CD4-positive, alpha-beta memory T cell (primary cell): ENCODE measurements around the gene DNAJC5. TPM values are rescaled to one million over a fixed set of nuclear protein-coding genes. Genes with fewer than 3 reads are reported as not detected.
A peak's percentile ranks its signal among the peaks of the same experiment; 100 is the strongest.
"Not testable (repeated sequence)": the region's sequence is repeated elsewhere in the genome, so short reads cannot be mapped to it uniquely, and the experiment has no call there.

ENCODE experiments used
- CTCF ChIA-PET: fragments of 350-600 bp; sonication (Branson Sonifier 250); formaldehyde crosslinking; loops from one replicate; lab custom pipeline; 2021; ENCODE audit warnings: inconsistent platforms; ENCODE audit not compliant: partially characterized antibody; lab: Charles Lee
- POLR2A ChIA-PET: fragments of 350-600 bp; sonication (Branson Sonifier 250); formaldehyde crosslinking; loops from one replicate; lab custom pipeline; 2021; ENCODE audit not compliant: partially characterized antibody; lab: Charles Lee
- DNase-seq, 5 donors: peaks; one replicate each; pipeline versions ENCODE4 v3.0.0 to v3.0.0-alpha.2; 2020 to 2022; ENCODE audit warnings: mixed read lengths in 1 of 5
- H3K27ac ChIP-seq: one replicate; pipeline ENCODE4 v1.7.0; 2013; ENCODE audit warnings: low read depth, low read length
- H3K27me3 ChIP-seq: 2 replicates; pipeline ENCODE4 v1.7.0; 2013; ENCODE audit warnings: mild to moderate bottlenecking, low read length, moderate library complexity; ENCODE audit not compliant: insufficient read depth
- H3K36me3 ChIP-seq: 2 replicates; pipeline ENCODE4 v1.7.0; 2013; ENCODE audit warnings: mild to moderate bottlenecking, low read length, moderate library complexity; ENCODE audit not compliant: insufficient read depth
- H3K4me1 ChIP-seq: 2 replicates; pipeline ENCODE4 v1.7.0; 2013; ENCODE audit warnings: mild to moderate bottlenecking, low read length, moderate library complexity; ENCODE audit not compliant: insufficient read depth
- H3K4me3 ChIP-seq, 2 donors: one replicate each; pipeline ENCODE4 v1.7.0; 2013; ENCODE audit warnings: low read length in 2 of 2, mild to moderate bottlenecking in 1 of 2
- H3K9me3 ChIP-seq, 2 donors: one replicate each; pipeline ENCODE4 v1.7.0; 2013; ENCODE audit warnings: low read length in 2 of 2, control low read depth in 1 of 2; ENCODE audit not compliant: control insufficient read depth in 1 of 2
- H3K27ac Mint-ChIP-seq, 7 donors: one replicate each; pipeline ENCODE4 v1.8.0; 2020 to 2021; ENCODE audit warnings: mixed read lengths in 7 of 7, mild to moderate bottlenecking in 6 of 7, inconsistent platforms in 3 of 7, moderate library complexity in 3 of 7
- H3K27me3 Mint-ChIP-seq, 2 donors: one replicate each; pipeline ENCODE4 v1.8.0; 2020 to 2021; ENCODE audit warnings: mixed read lengths in 2 of 2
- H3K36me3 Mint-ChIP-seq, 2 donors: one replicate each; pipeline ENCODE4 v1.8.0; 2020 to 2021; ENCODE audit warnings: mixed read lengths in 2 of 2, inconsistent platforms in 1 of 2, mild to moderate bottlenecking in 1 of 2
- H3K4me1 Mint-ChIP-seq, 4 donors: one replicate each; pipeline ENCODE4 v1.8.0; 2020 to 2021; ENCODE audit warnings: mixed read lengths in 4 of 4, mild to moderate bottlenecking in 1 of 4
- H3K4me3 Mint-ChIP-seq, 8 donors: one replicate each; pipeline ENCODE4 v1.8.0; 2020 to 2021; ENCODE audit warnings: mixed read lengths in 8 of 8, mild to moderate bottlenecking in 7 of 8, moderate library complexity in 6 of 8, inconsistent platforms in 3 of 8
- H3K9me3 Mint-ChIP-seq, 8 donors: one replicate each; pipeline ENCODE4 v1.8.0; 2020 to 2021; ENCODE audit warnings: mixed read lengths in 8 of 8, mild to moderate bottlenecking in 5 of 8, inconsistent platforms in 3 of 8, moderate library complexity in 1 of 8
- intact Hi-C: fragments of 100-400 bp; cut with micrococcal nuclease; formaldehyde crosslinking; loops from one replicate; pipeline ENCODE4 v1.15.1; 2023
- polyA plus RNA-seq, 2 donors: library from polyadenylated mRNA; unstranded; fragments of 300-500 nt; fragmentation: Illumina TruSeq; gene quantifications; one replicate each; pipeline ENCODE4 v1.2.3, GENCODE V29; 2021
- total RNA-seq, 2 experiments: library from RNA; stranded (reverse); gene quantifications; one replicate each; pipeline ENCODE4 v1.2.3, GENCODE V29; 2021

DNAJC5 gene
- total and polyA plus RNA-seq, 4 experiments from 2014 or later = 4.9 to 54.4 (median 31.3) TPM

GRCh38 chr20:63911176-63911575, 16.2 kb downstream of the DNAJC5 start:
- DNase-seq = no peak
- Histone ChIP-seq H3K4me1 (peaks cover 28% of the 10 kb centered on the region), H3K27ac (no peak overlapping the region), H3K27me3 (no peaks in the 10 kb centered on the region), H3K36me3 (no peaks in the 10 kb centered on the region), H3K4me3 (no peak overlapping the region), H3K9me3 (no peaks in the 10 kb centered on the region)
- Mint-ChIP-seq H3K4me1 (peaks cover 24 to 54% (median 41%) of the 10 kb centered on the region in 4 donors), H3K27me3 (no peaks in the 10 kb centered on the region), H3K4me3 (peak overlapping the region in 2 of 8 donors; percentile 32 to 37), H3K27ac (peak overlapping the region in 6 of 7 donors; percentile 29 to 85 (median 74)), H3K36me3 (peaks cover 12 to 20% of the 10 kb centered on the region in 2 donors), H3K9me3 (peaks cover 0 to 5% (median 1%) of the 10 kb centered on the region in 8 donors)
- intact Hi-C loops = no loop called here
- POLR2A ChIA-PET = interaction anchor here (0.6 to 1.0 kb wide), 3 partner anchors 9 to 47 kb away, joined by 3 to 4 read pairs (median 4); partner anchors contain the start of gene TPD52L2
- CTCF ChIA-PET = interaction anchor here (1.2 to 1.8 kb wide), 2 partner anchors 20 to 65 kb away, joined by 3 to 4 read pairs; no protein-coding TSS in a partner anchor

GRCh38 chr20:63913768-63914167, 18.8 kb downstream of the DNAJC5 start:
- H3K4me3 Mint-ChIP-seq = no peak overlapping the region
- H3K27ac ChIP-seq = no peak overlapping the region
- no peak for DNase-seq
- H3K4me1 Mint-ChIP-seq = peaks cover 22 to 51% (median 31%) of the 10 kb centered on the region in 4 donors
- H3K4me3 ChIP-seq = no peak overlapping the region
- intact Hi-C loops = no loop called here
- H3K27ac Mint-ChIP-seq = no peak overlapping the region
- ChIA-PET POLR2A (no interaction called here), CTCF (interaction anchor here (1.1 kb wide), 1 partner anchor 59 kb away, joined by 3 read pairs; no protein-coding TSS in a partner anchor)
- peaks cover 7% of the 10 kb centered on the region for H3K36me3 ChIP-seq
- H3K4me1 ChIP-seq = peaks cover 28% of the 10 kb centered on the region
- peaks cover 0 to 9% (median 3%) of the 10 kb centered on the region in 8 donors for H3K9me3 Mint-ChIP-seq
- H3K36me3 Mint-ChIP-seq = peaks cover 23 to 29% of the 10 kb centered on the region in 2 donors
- no peaks in the 10 kb centered on the region for H3K9me3 ChIP-seq
- no peaks in the 10 kb centered on the region for H3K27me3 Mint-ChIP-seq
- no peaks in the 10 kb centered on the region for H3K27me3 ChIP-seq

GRCh38 chr20:63915471-63915870, 20.5 kb downstream of the DNAJC5 start:
- Histone ChIP-seq H3K9me3 (no peaks in the 10 kb centered on the region), H3K4me3 (no peak overlapping the region), H3K27ac (no peak overlapping the region), H3K4me1 (peaks cover 19% of the 10 kb centered on the region), H3K36me3 (peaks cover 7% of the 10 kb centered on the region), H3K27me3 (no peaks in the 10 kb centered on the region)
- DNase-seq = no peak
- intact Hi-C loops = no loop called here
- peaks cover 17 to 40% (median 23%) of the 10 kb centered on the region in 4 donors for H3K4me1 Mint-ChIP-seq
- ChIA-PET POLR2A (interaction anchor here (1.5 kb wide), 1 partner anchor 11 kb away, joined by 4 read pairs; no protein-coding TSS in a partner anchor), CTCF (interaction anchor here (1.0 kb wide), 1 partner anchor 10 kb away, joined by 6 read pairs; no protein-coding TSS in a partner anchor)
- peak overlapping the region in 1 of 7 donors; percentile 15 for H3K27ac Mint-ChIP-seq
- peaks cover 0 to 9% (median 3%) of the 10 kb centered on the region in 8 donors for H3K9me3 Mint-ChIP-seq
- peaks cover 23 to 26% of the 10 kb centered on the region in 2 donors for H3K36me3 Mint-ChIP-seq
- no peak overlapping the region for H3K4me3 Mint-ChIP-seq
- H3K27me3 Mint-ChIP-seq = no peaks in the 10 kb centered on the region

- H3K4me3 Mint-ChIP-seq = peak overlapping the region in 3 of 8 donors; percentile 7 to 20 (median 19)
- not testable (repeated sequence) for H3K9me3 Mint-ChIP-seq
Observed at GRCh38 chr20:63916371-63916939, 21.5 kb downstream of the DNAJC5 start.

GRCh38 chr20:63917811-63918210, 22.9 kb downstream of the DNAJC5 start:
- no peak overlapping the region for H3K4me3 ChIP-seq
- ChIA-PET POLR2A (interaction anchor here (0.8 kb wide), 1 partner anchor 10 kb away, joined by 3 read pairs; no protein-coding TSS in a partner anchor), CTCF (no interaction called here)
- Mint-ChIP-seq H3K9me3 (peaks cover 0 to 9% (median 3%) of the 10 kb centered on the region in 8 donors), H3K4me1 (peaks cover 9 to 23% (median 13%) of the 10 kb centered on the region in 4 donors), H3K4me3 (no peak overlapping the region), H3K27ac (peak overlapping the region in 3 of 7 donors; percentile 12 to 79 (median 68)), H3K36me3 (peaks cover 23 to 24% of the 10 kb centered on the region in 2 donors), H3K27me3 (no peaks in the 10 kb centered on the region)
- H3K27ac ChIP-seq = no peak overlapping the region
- H3K4me1 ChIP-seq = no peaks in the 10 kb centered on the region
- no peak for DNase-seq
- no peaks in the 10 kb centered on the region for H3K27me3 ChIP-seq
- intact Hi-C loops = no loop called here
- peaks cover 7% of the 10 kb centered on the region for H3K36me3 ChIP-seq
- no peaks in the 10 kb centered on the region for H3K9me3 ChIP-seq

More at GRCh38 chr20:63916371-63916939, 21.5 kb downstream of the DNAJC5 start:
- H3K4me3 ChIP-seq, intact Hi-C loops, H3K36me3 ChIP-seq, H3K27ac ChIP-seq, H3K27me3 ChIP-seq, DNase-seq, H3K9me3 ChIP-seq, H3K27me3 Mint-ChIP-seq: not testable (repeated sequence)
- Mint-ChIP-seq H3K36me3 (peaks cover 23 to 24% of the 10 kb centered on the region in 2 donors), H3K27ac (peak overlapping the region in 1 of 7 donors; percentile 49), H3K4me1 (peaks cover 9 to 31% (median 15%) of the 10 kb centered on the region in 4 donors)
- POLR2A ChIA-PET = interaction anchor here (1.5 kb wide), 1 partner anchor 12 kb away, joined by 4 read pairs; no protein-coding TSS in a partner anchor
- peaks cover 10% of the 10 kb centered on the region for H3K4me1 ChIP-seq
- CTCF ChIA-PET = interaction anchor here (1.0 kb wide), 1 partner anchor 9 kb away, joined by 6 read pairs; no protein-coding TSS in a partner anchor

- H3K27ac ChIP-seq = no peak overlapping the region
- intact Hi-C loops = no loop called here
- peaks cover 4 to 24% (median 11%) of the 10 kb centered on the region in 4 donors for H3K4me1 Mint-ChIP-seq
- H3K27me3 Mint-ChIP-seq = no peaks in the 10 kb centered on the region
- H3K36me3 ChIP-seq = peaks cover 7% of the 10 kb centered on the region
- H3K4me3 ChIP-seq = no peak overlapping the region
- DNase-seq = no peak
- H3K4me1 ChIP-seq = peaks cover 8% of the 10 kb centered on the region
- H3K27ac Mint-ChIP-seq = peak overlapping the region in 1 of 7 donors; percentile 41
- ChIA-PET CTCF (no interaction called here), POLR2A (no interaction called here)
- peaks cover 0 to 9% (median 3%) of the 10 kb centered on the region in 8 donors for H3K9me3 Mint-ChIP-seq
- peaks cover 24% of the 10 kb centered on the region in 2 donors for H3K36me3 Mint-ChIP-seq
- no peaks in the 10 kb centered on the region for H3K9me3 ChIP-seq
- H3K4me3 Mint-ChIP-seq = no peak overlapping the region
- H3K27me3 ChIP-seq = no peaks in the 10 kb centered on the region
Observed at GRCh38 chr20:63919130-63919529, 24.2 kb downstream of the DNAJC5 start.

- ChIA-PET POLR2A (no interaction called here), CTCF (no interaction called here)
- H3K4me3 ChIP-seq = no peak overlapping the region
- DNase-seq = no peak
- H3K9me3 Mint-ChIP-seq = peaks cover 0 to 8% (median 3%) of the 10 kb centered on the region in 8 donors
- no peak overlapping the region for H3K27ac ChIP-seq
- H3K27ac Mint-ChIP-seq = no peak overlapping the region
- peaks cover 4 to 28% (median 11%) of the 10 kb centered on the region in 4 donors for H3K4me1 Mint-ChIP-seq
- intact Hi-C loops = no loop called here
- H3K4me1 ChIP-seq = peaks cover 10% of the 10 kb centered on the region
- H3K9me3 ChIP-seq = no peaks in the 10 kb centered on the region
- H3K36me3 Mint-ChIP-seq = peaks cover 20 to 21% of the 10 kb centered on the region in 2 donors
- H3K4me3 Mint-ChIP-seq = no peak overlapping the region
- no peaks in the 10 kb centered on the region for H3K27me3 Mint-ChIP-seq
- no peaks in the 10 kb centered on the region for H3K27me3 ChIP-seq
- peaks cover 9% of the 10 kb centered on the region for H3K36me3 ChIP-seq
Observed at GRCh38 chr20:63920226-63920625, 25.3 kb downstream of the DNAJC5 start.
